GM12872 (cell line): ENCODE measurements around the gene POT1.

ENCODE experiments used
- CTCF ChIP-seq: IDR thresholded peaks from 3 replicates; pipeline ENCODE4 v1.5.1; 2011; ENCODE audit warnings: low read depth, mild to moderate bottlenecking, low read length, moderate library complexity; ENCODE audit not compliant: insufficient read depth

POT1 gene

GRCh38 chr7:124779194-124779593 lies 150.4 kb downstream of the POT1 start:
- TF ChIP-seq CTCF, result no peak

GRCh38 chr7:124777268-124777667 lies 152.4 kb downstream of the POT1 start:
- TF ChIP-seq CTCF, result no peak

GRCh38 chr7:124776153-124776552 lies 153.5 kb downstream of the POT1 start:
- no peak for TF ChIP-seq CTCF

GRCh38 chr7:124775422-124775821 lies 154.2 kb downstream of the POT1 start:
- no peak for TF ChIP-seq CTCF

GRCh38 chr7:124773938-124774337 lies 155.7 kb downstream of the POT1 start:
- TF ChIP-seq CTCF, result no peak

- TF ChIP-seq CTCF, result no peak
Observed at GRCh38 chr7:124773339-124773738, 156.3 kb downstream of the POT1 start.
